Neutrophil (primary cell): ENCODE measurements around the gene PPM1F.

Source experiments
- H3K27ac ChIP-seq: fragments of 200-600 bp; sonication (generic); 2 replicates; pipeline ENCODE4 v1.5.1; 2016; ENCODE audit warnings: mild to moderate bottlenecking, moderate library complexity
- H3K27me3 ChIP-seq: fragments of 200-600 bp; sonication (generic); 2 replicates; pipeline ENCODE4 v1.6.0; 2016; ENCODE audit warnings: mild to moderate bottlenecking
- H3K36me3 ChIP-seq: fragments of 200-600 bp; sonication (generic); 2 replicates; pipeline ENCODE4 v1.5.1; 2017
- H3K4me1 ChIP-seq, 2 experiments: fragments of 200-600 bp in 1 of 2; sonication (generic) in 1 of 2; 1 replicate in 1 of 2; 2 replicates in 1 of 2; pipeline versions ENCODE4 v1.5.1 to v1.6.1; 2013 to 2016; ENCODE audit warnings: low read depth in 1 of 2, low read length in 1 of 2, mild to moderate bottlenecking in 1 of 2, moderate library complexity in 1 of 2; ENCODE audit not compliant: control insufficient read depth in 1 of 2, insufficient read depth in 1 of 2
- H3K4me3 ChIP-seq, 2 experiments: fragments of 200-600 bp in 1 of 2; sonication (generic) in 1 of 2; 1 replicate in 1 of 2; 2 replicates in 1 of 2; pipeline ENCODE4 v1.5.1; 2013 to 2016; ENCODE audit warnings: low read depth in 1 of 2, low read length in 1 of 2, mild to moderate bottlenecking in 1 of 2, moderate library complexity in 1 of 2
- H3K9me3 ChIP-seq: fragments of 200-600 bp; sonication (generic); 2 replicates; pipeline ENCODE4 v1.5.1; 2016
- CTCF ChIP-seq: fragments of 200-600 bp; sonication (generic); IDR thresholded peaks from 2 replicates; pipeline ENCODE4 v1.5.1; 2016; ENCODE audit warnings: antibody characterized with exemption

The PPM1F gene

GRCh38 chr22:21937821-21938070, 14.9 kb downstream of the PPM1F start:
- peaks cover 75% of the 10 kb centered on the region for H3K36me3 ChIP-seq
- no peak for TF ChIP-seq CTCF
- H3K27ac ChIP-seq = peak overlapping the region; percentile 98
- H3K4me1 ChIP-seq = peaks cover 79 to 80% of the 10 kb centered on the region in 2 experiments
- H3K9me3 ChIP-seq = no peaks in the 10 kb centered on the region
- H3K4me3 ChIP-seq = peak overlapping the region; percentile 61 to 72
- H3K27me3 ChIP-seq = no peaks in the 10 kb centered on the region

- no peak for TF ChIP-seq CTCF
- peaks cover 74% of the 10 kb centered on the region in 2 experiments for H3K4me1 ChIP-seq
- H3K27ac ChIP-seq = peak overlapping the region; percentile 98
- H3K36me3 ChIP-seq = peaks cover 76% of the 10 kb centered on the region
- no peaks in the 10 kb centered on the region for H3K9me3 ChIP-seq
- H3K27me3 ChIP-seq = no peaks in the 10 kb centered on the region
- H3K4me3 ChIP-seq = peak overlapping the region; percentile 61 to 72
Measured at GRCh38 chr22:21937041-21937820, 15.4 kb downstream of the PPM1F start.

GRCh38 chr22:21936151-21936775, 16.4 kb downstream of the PPM1F start:
- peak overlapping the region; percentile 61 to 72 for H3K4me3 ChIP-seq
- peaks cover 78% of the 10 kb centered on the region for H3K36me3 ChIP-seq
- H3K4me1 ChIP-seq = peaks cover 65% of the 10 kb centered on the region in 2 experiments
- TF ChIP-seq CTCF = no peak
- no peaks in the 10 kb centered on the region for H3K9me3 ChIP-seq
- no peaks in the 10 kb centered on the region for H3K27me3 ChIP-seq
- H3K27ac ChIP-seq = peak overlapping the region; percentile 98

GRCh38 chr22:21933910-21934309, 18.7 kb downstream of the PPM1F start:
- H3K36me3 ChIP-seq = peaks cover 88% of the 10 kb centered on the region
- no peaks in the 10 kb centered on the region for H3K9me3 ChIP-seq
- no peak overlapping the region for H3K4me3 ChIP-seq
- H3K27me3 ChIP-seq = no peaks in the 10 kb centered on the region
- H3K4me1 ChIP-seq = peaks cover 41% of the 10 kb centered on the region in 2 experiments
- peak overlapping the region; percentile 7 for H3K27ac ChIP-seq
- no peak for TF ChIP-seq CTCF

- H3K27me3 ChIP-seq = no peaks in the 10 kb centered on the region
- no peak overlapping the region for H3K27ac ChIP-seq
- H3K4me1 ChIP-seq = peaks cover 36% of the 10 kb centered on the region in 2 experiments
- no peak for TF ChIP-seq CTCF
- no peaks in the 10 kb centered on the region for H3K9me3 ChIP-seq
- no peak overlapping the region for H3K4me3 ChIP-seq
- H3K36me3 ChIP-seq = peaks cover 88% of the 10 kb centered on the region
Measured at GRCh38 chr22:21933413-21933812, 19.2 kb downstream of the PPM1F start.
